ENCODE results near the gene ZNG1B.
"Not testable (repeated sequence)": the region's sequence is repeated elsewhere in the genome, so short reads cannot be mapped to it uniquely, and the experiment has no call there.

- not testable (repeated sequence) for TF ChIP-seq CTCF (IDR thresholded peaks at IDR 0.05; ENCODE audit: low read depth, low read length, missing input control); FOXA2 (IDR thresholded peaks at IDR 0.05); GABPA (IDR thresholded peaks at IDR 0.05 in 1 of 2, conservative IDR thresholded peaks at IDR 0.05 in 1 of 2); RXRA (IDR thresholded peaks at IDR 0.05); EGR1 (IDR thresholded peaks at IDR 0.05; ENCODE audit: low read depth in 2 of 2); JUND (IDR thresholded peaks at IDR 0.05); SP1 (IDR thresholded peaks at IDR 0.05); RAD21 (IDR thresholded peaks at IDR 0.05); YY1 (IDR thresholded peaks at IDR 0.05); FOXA1 (IDR thresholded peaks at IDR 0.05); HNF4G (IDR thresholded peaks at IDR 0.05)
- TF ChIP-seq, protein P1, sequence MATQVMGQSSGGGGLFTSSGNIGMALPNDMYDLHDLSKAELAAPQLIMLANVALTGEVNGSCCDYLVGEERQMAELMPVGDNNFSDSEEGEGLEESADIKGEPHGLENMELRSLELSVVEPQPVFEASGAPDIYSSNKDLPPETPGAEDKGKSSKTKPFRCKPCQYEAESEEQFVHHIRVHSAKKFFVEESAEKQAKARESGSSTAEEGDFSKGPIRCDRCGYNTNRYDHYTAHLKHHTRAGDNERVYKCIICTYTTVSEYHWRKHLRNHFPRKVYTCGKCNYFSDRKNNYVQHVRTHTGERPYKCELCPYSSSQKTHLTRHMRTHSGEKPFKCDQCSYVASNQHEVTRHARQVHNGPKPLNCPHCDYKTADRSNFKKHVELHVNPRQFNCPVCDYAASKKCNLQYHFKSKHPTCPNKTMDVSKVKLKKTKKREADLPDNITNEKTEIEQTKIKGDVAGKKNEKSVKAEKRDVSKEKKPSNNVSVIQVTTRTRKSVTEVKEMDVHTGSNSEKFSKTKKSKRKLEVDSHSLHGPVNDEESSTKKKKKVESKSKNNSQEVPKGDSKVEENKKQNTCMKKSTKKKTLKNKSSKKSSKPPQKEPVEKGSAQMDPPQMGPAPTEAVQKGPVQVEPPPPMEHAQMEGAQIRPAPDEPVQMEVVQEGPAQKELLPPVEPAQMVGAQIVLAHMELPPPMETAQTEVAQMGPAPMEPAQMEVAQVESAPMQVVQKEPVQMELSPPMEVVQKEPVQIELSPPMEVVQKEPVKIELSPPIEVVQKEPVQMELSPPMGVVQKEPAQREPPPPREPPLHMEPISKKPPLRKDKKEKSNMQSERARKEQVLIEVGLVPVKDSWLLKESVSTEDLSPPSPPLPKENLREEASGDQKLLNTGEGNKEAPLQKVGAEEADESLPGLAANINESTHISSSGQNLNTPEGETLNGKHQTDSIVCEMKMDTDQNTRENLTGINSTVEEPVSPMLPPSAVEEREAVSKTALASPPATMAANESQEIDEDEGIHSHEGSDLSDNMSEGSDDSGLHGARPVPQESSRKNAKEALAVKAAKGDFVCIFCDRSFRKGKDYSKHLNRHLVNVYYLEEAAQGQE (IDR thresholded peaks at IDR 0.05): not testable (repeated sequence)
- TF ChIP-seq, protein P2, sequence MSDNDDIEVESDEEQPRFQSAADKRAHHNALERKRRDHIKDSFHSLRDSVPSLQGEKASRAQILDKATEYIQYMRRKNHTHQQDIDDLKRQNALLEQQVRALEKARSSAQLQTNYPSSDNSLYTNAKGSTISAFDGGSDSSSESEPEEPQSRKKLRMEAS (IDR thresholded peaks at IDR 0.05): not testable (repeated sequence)
Observed at GRCh38 chr2:113502216-113503093, 65.0 kb downstream of the ZNG1B start.

Measured in liver (tissue), 3 donors.